ENCODE data around the gene STMP1.

The STMP1 gene

DNA sequence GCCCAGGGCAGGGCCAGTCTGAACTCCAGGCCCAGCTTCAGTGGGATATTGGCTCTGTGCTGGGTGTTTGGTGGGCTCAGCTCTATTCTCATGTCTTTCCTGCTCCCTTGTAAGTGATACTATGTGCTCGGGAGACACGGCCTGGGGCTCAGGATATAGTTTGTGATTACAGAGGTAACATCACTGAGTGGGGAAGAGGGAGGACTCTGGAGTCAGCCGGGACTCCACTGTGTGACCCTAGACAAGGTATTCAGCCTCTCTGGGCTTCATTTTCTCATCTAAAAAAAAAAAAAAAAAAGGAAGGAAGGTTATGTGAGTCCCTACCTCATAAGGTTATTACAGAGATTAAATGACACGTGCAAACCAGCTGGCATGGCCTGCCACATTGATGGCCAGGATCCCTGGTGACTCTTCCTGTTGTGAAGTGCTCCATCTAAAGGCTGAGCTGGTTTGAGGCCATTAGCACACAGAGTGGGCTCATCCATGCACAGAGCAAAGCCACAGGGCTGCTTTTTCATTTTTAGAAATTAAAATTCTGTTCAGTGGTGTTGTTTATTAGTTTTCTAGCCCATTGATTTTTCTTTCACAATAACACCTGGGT, 50.0 kb downstream of the STMP1 start:
- DNase-seq (ENCODE audit: low read depth) = no peak
- TF ChIP-seq MYC (IDR thresholded peaks at IDR 0.05; ENCODE audit: low read depth, low read length) (no peak), POLR2A (IDR thresholded peaks at IDR 0.05; ENCODE audit: extremely low read depth, insufficient read length) (no peak)
- TF ChIP-seq, protein P1, sequence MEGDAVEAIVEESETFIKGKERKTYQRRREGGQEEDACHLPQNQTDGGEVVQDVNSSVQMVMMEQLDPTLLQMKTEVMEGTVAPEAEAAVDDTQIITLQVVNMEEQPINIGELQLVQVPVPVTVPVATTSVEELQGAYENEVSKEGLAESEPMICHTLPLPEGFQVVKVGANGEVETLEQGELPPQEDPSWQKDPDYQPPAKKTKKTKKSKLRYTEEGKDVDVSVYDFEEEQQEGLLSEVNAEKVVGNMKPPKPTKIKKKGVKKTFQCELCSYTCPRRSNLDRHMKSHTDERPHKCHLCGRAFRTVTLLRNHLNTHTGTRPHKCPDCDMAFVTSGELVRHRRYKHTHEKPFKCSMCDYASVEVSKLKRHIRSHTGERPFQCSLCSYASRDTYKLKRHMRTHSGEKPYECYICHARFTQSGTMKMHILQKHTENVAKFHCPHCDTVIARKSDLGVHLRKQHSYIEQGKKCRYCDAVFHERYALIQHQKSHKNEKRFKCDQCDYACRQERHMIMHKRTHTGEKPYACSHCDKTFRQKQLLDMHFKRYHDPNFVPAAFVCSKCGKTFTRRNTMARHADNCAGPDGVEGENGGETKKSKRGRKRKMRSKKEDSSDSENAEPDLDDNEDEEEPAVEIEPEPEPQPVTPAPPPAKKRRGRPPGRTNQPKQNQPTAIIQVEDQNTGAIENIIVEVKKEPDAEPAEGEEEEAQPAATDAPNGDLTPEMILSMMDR (IDR thresholded peaks at IDR 0.05; ENCODE audit: low read depth, low read length) = no peak
- TF ChIP-seq, protein P2, sequence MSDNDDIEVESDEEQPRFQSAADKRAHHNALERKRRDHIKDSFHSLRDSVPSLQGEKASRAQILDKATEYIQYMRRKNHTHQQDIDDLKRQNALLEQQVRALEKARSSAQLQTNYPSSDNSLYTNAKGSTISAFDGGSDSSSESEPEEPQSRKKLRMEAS (IDR thresholded peaks at IDR 0.05; ENCODE audit: low read depth, low read length) = no peak
- no peak overlapping the region for H3K4me3 ChIP-seq (ENCODE audit: low read depth, low read length)

DNA sequence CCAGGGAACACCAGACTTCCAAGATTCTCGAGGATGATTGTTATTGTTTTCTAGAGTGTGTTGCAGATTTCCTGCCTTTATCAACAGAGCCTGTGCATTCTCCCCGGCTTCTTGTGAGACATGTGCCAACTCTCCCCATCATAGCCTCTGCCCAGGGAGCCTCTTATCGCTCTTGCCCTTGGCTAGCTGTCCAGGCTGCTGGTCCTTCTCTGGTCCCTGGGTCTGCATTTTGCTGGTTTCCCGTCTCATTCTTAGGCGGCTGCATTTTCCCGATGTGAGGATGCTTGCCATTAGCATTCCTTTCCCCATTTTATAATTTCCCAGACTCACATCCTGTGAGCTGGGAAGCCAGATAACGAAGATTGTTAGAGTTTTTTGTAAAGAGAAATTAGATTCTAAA, 50.5 kb downstream of the STMP1 start:
- no peak overlapping the region for H3K4me3 ChIP-seq (ENCODE audit: low read depth, low read length)
- TF ChIP-seq MYC (IDR thresholded peaks at IDR 0.05; ENCODE audit: low read depth, low read length) (no peak), POLR2A (IDR thresholded peaks at IDR 0.05; ENCODE audit: extremely low read depth, insufficient read length) (no peak)
- TF ChIP-seq, protein P1 (IDR thresholded peaks at IDR 0.05; ENCODE audit: low read depth, low read length) = no peak
- TF ChIP-seq, protein P2 (IDR thresholded peaks at IDR 0.05; ENCODE audit: low read depth, low read length) = no peak
- no peak for DNase-seq (ENCODE audit: low read depth)

DNA sequence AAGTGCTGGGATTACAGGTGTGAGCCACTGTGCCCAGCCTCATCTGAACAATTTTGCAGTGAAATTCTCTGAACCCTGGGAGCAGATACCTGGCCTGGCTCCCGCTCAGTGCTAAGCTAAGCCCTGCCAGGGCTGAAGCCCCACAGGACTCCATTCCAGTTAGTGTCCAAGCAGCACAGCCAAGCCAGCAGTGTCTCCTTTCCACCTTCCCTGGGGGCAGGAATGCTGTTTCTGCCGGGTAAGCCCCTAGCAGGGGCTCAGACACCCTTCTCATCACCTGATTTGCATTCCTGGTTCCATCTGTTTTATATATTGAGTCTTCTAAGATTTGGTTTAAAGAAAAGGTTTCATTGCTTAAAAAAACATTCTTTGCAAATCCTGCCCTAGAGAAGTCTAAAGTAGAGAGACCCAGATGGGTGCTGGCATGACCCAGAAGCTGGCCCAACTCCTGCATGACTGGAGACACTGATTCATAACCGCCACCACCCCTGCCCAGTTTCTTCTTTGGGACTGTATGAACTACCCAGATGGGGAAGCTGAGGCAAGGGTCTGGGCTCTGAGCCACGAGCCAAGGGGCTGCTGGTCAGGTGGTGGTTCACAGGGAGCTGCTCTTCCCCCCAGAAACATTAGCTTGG, 51.6 kb downstream of the STMP1 start:
- H3K4me3 ChIP-seq (ENCODE audit: low read depth, low read length) = no peak overlapping the region
- no peak for DNase-seq (ENCODE audit: low read depth)
- TF ChIP-seq POLR2A (IDR thresholded peaks at IDR 0.05; ENCODE audit: extremely low read depth, insufficient read length) (no peak), MYC (IDR thresholded peaks at IDR 0.05; ENCODE audit: low read depth, low read length) (no peak)
- TF ChIP-seq, protein P2 (IDR thresholded peaks at IDR 0.05; ENCODE audit: low read depth, low read length) = no peak
- TF ChIP-seq, protein P1 (IDR thresholded peaks at IDR 0.05; ENCODE audit: low read depth, low read length) = no peak

GRCh38 chr7:135714534-135715009, 52.3 kb downstream of the STMP1 start:
- DNase-seq (ENCODE audit: low read depth) = no peak
- TF ChIP-seq, protein P1 (IDR thresholded peaks at IDR 0.05; ENCODE audit: low read depth, low read length) = no peak
- TF ChIP-seq, protein P2 (IDR thresholded peaks at IDR 0.05; ENCODE audit: low read depth, low read length) = no peak
- TF ChIP-seq MYC (IDR thresholded peaks at IDR 0.05; ENCODE audit: low read depth, low read length) (no peak), POLR2A (IDR thresholded peaks at IDR 0.05; ENCODE audit: extremely low read depth, insufficient read length) (no peak)
- H3K4me3 ChIP-seq (ENCODE audit: low read depth, low read length) = no peak overlapping the region

DNA sequence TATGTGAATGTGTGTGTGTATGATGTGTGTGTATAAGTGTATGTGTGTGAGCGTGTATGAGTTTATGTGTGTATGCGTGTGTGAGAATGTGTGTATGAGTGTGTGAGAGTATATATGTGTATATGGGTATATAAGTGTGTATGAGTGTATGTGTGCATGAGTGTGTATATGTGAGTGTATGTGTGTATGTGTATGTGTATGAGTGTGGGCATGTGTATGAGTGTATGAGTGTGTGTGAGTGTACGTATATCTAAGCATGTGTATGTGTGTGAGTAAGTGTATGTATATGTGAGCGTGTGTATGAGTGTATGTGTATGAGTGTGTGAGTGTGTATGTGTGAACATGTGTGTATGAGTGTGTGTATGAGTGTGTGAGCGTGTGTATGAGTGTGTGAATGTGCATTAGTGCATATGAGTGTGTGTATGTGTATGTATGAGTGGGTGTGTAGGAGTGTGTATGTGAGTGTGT, 52.8 kb downstream of the STMP1 start:
- H3K4me3 ChIP-seq (ENCODE audit: low read depth, low read length) = no peak overlapping the region
- no peak for DNase-seq (ENCODE audit: low read depth)
- no peak for TF ChIP-seq POLR2A (IDR thresholded peaks at IDR 0.05; ENCODE audit: extremely low read depth, insufficient read length)
- TF ChIP-seq, protein P1 (IDR thresholded peaks at IDR 0.05; ENCODE audit: low read depth, low read length) = no peak
- TF ChIP-seq, protein P2 (IDR thresholded peaks at IDR 0.05; ENCODE audit: low read depth, low read length) = no peak
- no peak for TF ChIP-seq MYC (IDR thresholded peaks at IDR 0.05; ENCODE audit: low read depth, low read length)

Data from NB4 (cell line).